ENCODE results near the gene ODAD4.
"Not testable (repeated sequence)": the region's sequence is repeated elsewhere in the genome, so short reads cannot be mapped to it uniquely, and the experiment has no call there.

Gene ODAD4

GRCh38 chr17:42000413-42001133 is 70.2 kb downstream of the ODAD4 start:
- TF ChIP-seq POLR2A (IDR thresholded peaks at IDR 0.05; ENCODE audit: low read length) (no peak), GATA1 (IDR thresholded peaks at IDR 0.05; ENCODE audit: low read depth, low read length) (no peak)

GRCh38 chr17:42001729-42002128 is 71.3 kb downstream of the ODAD4 start:
- DNase-seq: no peak
- no peak for TF ChIP-seq GATA1 (IDR thresholded peaks at IDR 0.05; ENCODE audit: low read depth, low read length)
- no peak for TF ChIP-seq POLR2A (IDR thresholded peaks at IDR 0.05; ENCODE audit: low read length)

More at GRCh38 chr17:42000413-42001133, 70.2 kb downstream of the ODAD4 start:
- DNase-seq: no peak

- no peak for DNase-seq
- no peak for TF ChIP-seq GATA1 (IDR thresholded peaks at IDR 0.05; ENCODE audit: low read depth, low read length)
- TF ChIP-seq POLR2A (IDR thresholded peaks at IDR 0.05; ENCODE audit: low read length): no peak
Observed at GRCh38 chr17:42002175-42002791, 71.9 kb downstream of the ODAD4 start.

GRCh38 chr17:42002792-42003301 is 72.4 kb downstream of the ODAD4 start:
- no peak for DNase-seq
- TF ChIP-seq POLR2A (IDR thresholded peaks at IDR 0.05; ENCODE audit: low read length) (no peak), GATA1 (IDR thresholded peaks at IDR 0.05; ENCODE audit: low read depth, low read length) (no peak)

- DNase-seq: no peak
- no peak for TF ChIP-seq POLR2A (IDR thresholded peaks at IDR 0.05; ENCODE audit: low read length)
- no peak for TF ChIP-seq GATA1 (IDR thresholded peaks at IDR 0.05; ENCODE audit: low read depth, low read length)
Observed at GRCh38 chr17:42005166-42005565, 74.7 kb downstream of the ODAD4 start.

- TF ChIP-seq POLR2A (IDR thresholded peaks at IDR 0.05; ENCODE audit: low read length): no peak
- no peak for TF ChIP-seq GATA1 (IDR thresholded peaks at IDR 0.05; ENCODE audit: low read depth, low read length)
- peak; percentile 20 to 23 for DNase-seq
Observed at GRCh38 chr17:42009170-42009569, 78.8 kb downstream of the ODAD4 start.

- not testable (repeated sequence) for DNase-seq
Observed at GRCh38 chr17:42010266-42010680, 79.9 kb downstream of the ODAD4 start.

GRCh38 chr17:42010898-42011516 is 80.6 kb downstream of the ODAD4 start:
- peak; percentile 63 to 70 for DNase-seq
- TF ChIP-seq GATA1 (IDR thresholded peaks at IDR 0.05; ENCODE audit: low read depth, low read length) (no peak), POLR2A (IDR thresholded peaks at IDR 0.05; ENCODE audit: low read length) (no peak)

- not testable (repeated sequence) for DNase-seq
Observed at GRCh38 chr17:42012363-42012762, 81.9 kb downstream of the ODAD4 start.

GRCh38 chr17:42013740-42014139 is 83.3 kb downstream of the ODAD4 start:
- not testable (repeated sequence) for DNase-seq

Data from erythroblast (primary cell).